IPS-18c (cell line): ENCODE results near the gene KCNT2.

Experiments used
- H3K4me3 ChIP-seq: 2 replicates; pipeline ENCODE4 v1.7.0; 2013; ENCODE audit warnings: low read depth, mild to moderate bottlenecking, low read length, moderate library complexity; ENCODE audit not compliant: insufficient read depth
- H3K9me3 ChIP-seq: one replicate; pipeline ENCODE4 v1.6.1; 2013; ENCODE audit warnings: mild to moderate bottlenecking, low read length, moderate library complexity; ENCODE audit not compliant: control insufficient read depth, insufficient read depth

The KCNT2 gene

DNA sequence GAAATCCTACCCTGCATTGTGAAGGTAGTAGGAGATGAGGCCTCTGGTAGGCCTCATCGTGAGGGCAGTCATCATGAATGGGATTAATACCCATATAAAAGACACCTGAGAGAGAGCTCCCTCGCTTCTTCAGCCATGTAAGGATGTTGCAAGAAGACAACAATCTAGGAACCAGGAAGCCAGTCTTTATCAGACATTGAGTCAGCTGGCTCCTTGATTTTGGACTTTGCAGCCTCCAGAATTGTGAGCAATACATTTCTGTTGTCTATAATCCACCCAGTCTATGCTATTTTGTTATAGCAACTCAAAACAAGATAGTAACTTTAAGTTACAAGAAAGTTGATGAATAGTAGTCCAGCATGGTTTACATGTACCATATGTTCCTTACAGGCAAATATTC, 208.5 kb downstream of the KCNT2 start:
- no peaks in the 10 kb centered on the region for H3K9me3 ChIP-seq
- no peak overlapping the region for H3K4me3 ChIP-seq

DNA sequence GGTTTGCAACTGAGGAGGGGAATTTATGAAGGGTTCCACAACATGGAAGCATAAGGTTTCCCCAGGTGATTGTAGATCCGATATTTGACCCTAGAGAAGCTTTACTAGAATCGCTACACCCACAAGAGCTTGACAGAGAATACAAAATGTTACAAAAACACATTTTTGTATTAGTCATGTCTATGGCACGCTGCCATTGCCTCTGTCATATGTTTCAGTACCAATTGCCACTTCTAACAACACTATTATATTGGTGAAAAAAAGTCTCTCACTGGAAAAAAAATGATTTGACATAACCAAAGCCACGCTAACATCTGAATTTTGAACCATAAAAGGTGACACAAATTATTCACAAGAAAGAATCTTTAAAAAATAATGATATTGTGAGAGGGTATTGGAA, 214.5 kb downstream of the KCNT2 start:
- H3K4me3 ChIP-seq = no peak overlapping the region
- no peaks in the 10 kb centered on the region for H3K9me3 ChIP-seq

DNA sequence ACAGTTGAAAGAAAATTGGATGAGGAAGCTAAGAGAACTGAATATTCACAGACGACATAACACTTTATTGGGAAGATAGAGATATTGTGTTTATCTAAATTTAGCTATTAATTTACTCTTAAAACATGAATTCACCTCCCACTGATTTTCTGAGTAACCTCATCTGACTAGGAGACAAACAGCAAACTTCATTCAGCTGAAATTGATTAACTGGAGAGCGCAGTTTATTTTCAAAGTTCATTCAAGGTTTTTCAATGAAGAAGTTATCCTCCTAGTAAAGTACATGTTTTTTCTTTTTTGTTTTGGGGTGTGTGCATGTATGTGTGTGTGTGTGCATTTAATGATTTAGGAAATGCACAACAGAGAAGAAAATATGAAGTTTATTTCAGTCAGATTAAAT, 215.0 kb downstream of the KCNT2 start:
- H3K4me3 ChIP-seq = no peak overlapping the region
- H3K9me3 ChIP-seq = no peaks in the 10 kb centered on the region

DNA sequence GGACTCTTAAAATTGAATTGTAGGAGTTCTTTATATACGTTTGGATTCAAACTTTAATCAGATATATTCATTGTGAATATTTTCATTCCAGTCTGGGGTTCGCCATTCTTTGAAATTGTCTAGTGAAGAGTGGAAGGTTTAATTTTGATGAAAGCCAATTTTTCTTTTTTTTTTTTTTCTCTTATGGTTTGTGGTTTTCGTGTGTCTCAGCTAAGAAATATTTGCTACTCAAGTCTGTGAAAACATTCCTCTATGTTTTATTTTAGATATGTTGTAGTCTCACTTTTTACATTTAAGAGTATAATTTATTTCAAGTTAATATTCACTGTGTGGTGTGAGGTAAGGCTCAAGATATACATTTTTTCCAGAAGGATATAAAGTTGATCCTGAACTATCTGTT, 220.5 kb downstream of the KCNT2 start:
- no peak overlapping the region for H3K4me3 ChIP-seq
- no peaks in the 10 kb centered on the region for H3K9me3 ChIP-seq

DNA sequence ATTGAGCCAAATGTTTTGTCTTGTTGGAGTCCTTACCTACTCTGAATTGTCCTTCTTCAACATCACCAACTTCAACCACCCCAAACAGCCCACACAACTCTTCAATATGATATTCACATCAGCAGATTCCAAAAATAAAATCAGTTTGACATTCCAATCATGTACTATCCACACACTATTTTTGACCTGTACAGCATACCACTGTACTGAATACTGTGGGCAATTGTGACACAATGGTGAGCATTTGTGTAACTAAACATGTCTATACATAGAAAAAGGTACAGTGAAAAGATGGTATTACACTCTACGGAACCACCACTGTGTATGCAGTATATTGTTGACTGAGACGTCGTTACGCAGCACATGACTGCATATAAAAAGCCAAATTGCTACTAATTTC, 223.1 kb downstream of the KCNT2 start:
- H3K9me3 ChIP-seq = no peaks in the 10 kb centered on the region
- H3K4me3 ChIP-seq = no peak overlapping the region

DNA sequence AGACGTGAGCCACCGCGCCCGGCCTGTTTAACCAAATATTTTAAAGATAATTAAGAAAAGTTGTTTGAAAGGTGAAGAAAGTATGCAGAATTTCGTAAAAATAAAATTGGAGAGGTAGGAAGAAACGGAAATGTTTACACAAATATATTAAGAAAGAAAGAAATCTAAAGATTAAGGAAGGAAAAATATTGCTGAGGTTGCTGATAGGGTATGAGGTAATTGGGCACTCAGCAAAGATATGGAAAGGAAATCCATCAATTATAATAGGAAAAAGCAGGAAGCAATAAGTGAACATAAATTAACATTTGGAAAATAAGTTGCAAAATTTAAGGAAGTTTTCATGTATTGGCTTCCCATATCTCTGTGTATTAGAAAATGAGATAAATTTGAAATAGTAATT, 225.9 kb downstream of the KCNT2 start:
- H3K4me3 ChIP-seq = no peak overlapping the region
- no peaks in the 10 kb centered on the region for H3K9me3 ChIP-seq

DNA sequence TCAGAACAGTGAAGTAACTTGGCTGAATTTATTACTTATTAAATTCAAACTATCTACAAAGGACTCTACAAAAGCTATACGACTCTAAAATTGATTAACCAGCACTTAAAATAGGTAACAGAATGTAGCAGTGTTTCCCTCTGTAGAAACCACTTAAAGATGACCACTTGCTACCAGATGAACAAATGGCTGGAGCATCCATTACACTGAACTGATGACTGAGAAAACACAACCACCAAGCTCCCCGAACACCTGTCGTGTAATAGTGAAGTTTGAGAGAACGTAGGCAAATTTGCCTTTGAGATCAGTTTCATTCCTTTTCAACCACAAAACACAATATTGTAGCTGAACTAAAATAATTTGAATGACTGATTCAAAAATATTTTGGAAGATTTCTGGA, 226.7 kb downstream of the KCNT2 start:
- Histone ChIP-seq H3K4me3 (no peak overlapping the region), H3K9me3 (no peaks in the 10 kb centered on the region)

DNA sequence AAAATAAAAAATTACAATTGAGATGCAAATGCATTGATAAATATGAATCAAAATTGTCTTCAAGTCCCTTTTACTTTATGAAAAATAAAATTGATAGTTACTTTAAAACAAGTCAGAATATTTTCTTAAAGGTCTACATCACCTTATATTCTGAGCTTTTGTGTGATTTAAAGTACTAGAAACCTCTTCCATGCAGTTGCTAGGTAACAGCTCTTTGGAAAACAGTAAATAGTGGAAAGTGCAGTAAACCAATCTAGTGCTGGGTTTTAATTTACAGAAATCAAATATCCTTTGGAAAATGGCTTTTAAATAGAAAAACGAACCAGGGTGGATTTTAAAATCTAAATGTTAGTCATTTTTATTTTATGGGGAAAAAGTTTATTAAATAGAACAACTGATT, 227.9 kb downstream of the KCNT2 start:
- Histone ChIP-seq H3K4me3 (no peak overlapping the region), H3K9me3 (no peaks in the 10 kb centered on the region)

DNA sequence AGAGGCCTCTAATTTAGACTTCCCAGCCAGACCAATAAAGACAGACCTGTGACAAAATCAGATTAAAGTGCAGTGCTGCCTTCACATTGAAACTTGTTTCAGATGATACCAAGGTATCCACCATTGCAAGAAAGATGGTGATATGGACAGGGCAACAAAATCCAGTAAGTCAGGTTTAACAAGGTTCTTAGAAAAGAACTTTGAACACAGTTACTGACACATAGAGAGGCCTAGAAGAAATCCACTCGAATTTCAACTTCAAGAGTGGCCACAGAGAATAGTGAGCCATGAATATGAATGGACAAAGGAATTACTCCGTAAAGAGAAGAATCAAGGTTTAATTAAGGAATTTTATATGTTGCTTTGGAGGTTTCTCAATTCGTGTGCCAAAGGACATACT, 230.4 kb downstream of the KCNT2 start:
- H3K9me3 ChIP-seq = no peaks in the 10 kb centered on the region
- H3K4me3 ChIP-seq = no peak overlapping the region

DNA sequence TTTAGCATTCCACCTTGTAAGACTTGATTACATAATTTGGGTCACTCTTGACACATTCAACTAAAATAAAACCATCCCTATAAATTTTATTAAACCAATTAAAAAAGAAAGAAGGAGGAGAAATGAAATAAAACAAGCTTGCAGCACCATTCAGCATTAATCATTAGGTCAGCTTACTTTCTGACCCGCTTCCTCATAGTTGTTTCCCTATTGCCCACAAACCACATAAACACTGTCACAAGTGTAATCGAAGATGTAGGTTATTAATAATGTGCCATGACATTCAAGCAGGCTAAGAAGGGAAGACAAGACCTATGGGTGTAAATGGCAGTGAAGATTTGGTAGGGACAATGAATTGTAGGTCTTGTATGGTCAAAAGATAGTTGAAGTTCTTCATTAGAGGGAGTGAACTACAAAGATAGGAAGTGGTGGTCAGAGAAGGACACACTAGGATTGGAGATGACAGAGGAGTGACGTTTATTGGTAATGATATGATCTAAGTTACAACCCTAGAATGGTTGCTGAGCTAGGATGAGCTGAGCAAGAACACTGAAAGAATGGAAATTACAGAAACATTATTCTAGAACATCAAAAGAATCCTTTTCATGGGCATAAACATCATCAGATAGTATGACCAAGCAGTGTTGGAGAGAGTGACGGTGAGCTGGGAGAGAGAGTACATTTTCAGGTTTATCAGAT, 231.5 kb downstream of the KCNT2 start:
- H3K4me3 ChIP-seq = no peak overlapping the region
- no peaks in the 10 kb centered on the region for H3K9me3 ChIP-seq

DNA sequence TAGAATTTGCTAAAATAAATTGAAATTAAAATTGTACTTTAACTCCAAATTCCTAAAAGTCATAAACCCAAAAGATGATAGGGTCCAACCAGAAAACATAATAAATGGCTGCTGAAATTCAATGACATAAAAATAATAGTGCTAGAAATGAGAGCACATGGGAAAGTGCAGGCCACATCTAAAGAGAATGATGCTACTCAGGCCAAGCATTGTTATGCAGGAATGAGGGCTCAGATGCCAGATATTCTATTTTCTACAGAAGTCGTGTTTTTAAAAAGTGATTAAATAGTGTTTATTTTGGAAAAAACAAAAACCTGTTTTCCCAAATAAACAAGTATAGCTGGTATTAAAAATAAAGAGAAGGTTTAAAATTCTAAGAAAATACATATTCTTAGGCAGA, 234.4 kb downstream of the KCNT2 start:
- H3K9me3 ChIP-seq = no peaks in the 10 kb centered on the region
- H3K4me3 ChIP-seq = no peak overlapping the region

DNA sequence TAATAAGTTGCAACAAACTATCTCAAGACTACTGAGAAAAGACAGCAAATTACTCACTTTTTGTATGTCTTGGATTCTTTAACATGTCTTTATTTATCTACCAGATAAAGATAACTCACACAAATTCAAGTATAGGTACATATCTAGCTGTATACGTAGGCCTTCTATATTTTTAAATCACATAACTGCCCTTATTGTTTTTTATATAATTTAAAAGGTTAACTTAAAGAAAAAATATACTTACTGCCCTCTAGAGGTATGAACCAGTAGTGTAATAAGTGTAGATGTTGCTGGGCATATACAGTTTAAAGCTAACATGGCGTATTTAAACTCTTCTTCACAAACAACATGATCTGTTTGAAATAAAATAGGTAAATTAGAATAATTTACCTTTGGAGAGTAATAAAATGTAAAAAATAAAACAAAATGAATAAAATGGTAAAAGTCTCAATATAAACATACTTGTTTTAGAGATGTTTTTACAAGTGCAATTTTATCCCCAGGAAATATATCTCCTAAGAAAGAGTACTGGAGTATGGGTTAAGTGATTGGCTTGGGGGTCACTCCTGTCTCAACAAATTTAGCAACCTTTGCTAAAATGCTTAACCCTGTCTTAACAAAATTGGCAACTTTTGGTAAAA, 235.2 kb downstream of the KCNT2 start:
- no peak overlapping the region for H3K4me3 ChIP-seq
- no peaks in the 10 kb centered on the region for H3K9me3 ChIP-seq

DNA sequence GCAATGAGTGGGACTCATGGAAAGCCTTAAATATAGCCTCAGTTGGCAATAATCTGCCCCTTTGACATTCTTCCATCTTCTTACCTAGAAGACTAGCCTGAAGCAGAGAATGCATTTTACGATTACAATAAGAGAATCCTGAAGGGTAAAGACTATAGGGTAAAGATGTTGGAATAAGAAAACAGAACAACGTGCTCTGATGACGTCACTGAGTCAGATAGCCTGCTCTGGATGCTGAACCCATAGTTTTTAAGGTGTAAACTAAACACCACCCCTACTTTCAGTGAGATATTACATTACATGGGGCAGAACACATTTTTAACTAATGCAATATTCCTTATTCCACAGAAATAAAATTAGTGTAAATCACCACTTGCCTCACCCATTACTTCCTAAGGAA, 240.4 kb downstream of the KCNT2 start:
- no peak overlapping the region for H3K4me3 ChIP-seq
- no peaks in the 10 kb centered on the region for H3K9me3 ChIP-seq

DNA sequence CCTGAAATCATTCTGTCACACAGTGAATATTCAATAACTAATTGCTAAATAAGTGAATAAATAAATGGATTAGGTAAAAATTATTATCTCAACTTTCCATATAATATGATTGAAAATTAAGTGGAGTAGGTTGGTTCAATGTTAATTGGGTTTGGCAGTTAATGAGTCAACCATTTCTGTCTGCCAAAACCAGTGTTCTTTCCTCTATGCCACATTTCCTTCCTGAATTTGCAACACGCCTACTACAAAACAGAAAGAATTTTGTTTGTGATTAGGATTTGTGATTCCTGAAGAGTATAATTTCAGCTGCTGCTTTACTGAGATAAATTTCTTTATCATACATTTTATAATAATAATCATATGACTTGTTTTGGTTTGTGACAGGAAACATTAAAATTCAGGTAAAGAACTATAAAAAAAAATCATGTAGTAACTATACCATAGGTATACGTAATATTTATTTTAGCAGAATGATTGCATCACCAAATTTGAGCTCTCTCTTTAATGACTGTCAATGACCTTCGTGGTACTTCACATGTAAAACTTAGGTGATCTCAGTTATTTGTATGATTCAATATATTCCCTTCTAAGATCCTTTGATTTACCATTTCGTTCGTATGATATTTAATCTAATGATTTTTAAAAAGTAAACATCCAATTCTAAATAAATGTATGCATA, 241.3 kb downstream of the KCNT2 start:
- Histone ChIP-seq H3K4me3 (no peak overlapping the region), H3K9me3 (no peaks in the 10 kb centered on the region)

DNA sequence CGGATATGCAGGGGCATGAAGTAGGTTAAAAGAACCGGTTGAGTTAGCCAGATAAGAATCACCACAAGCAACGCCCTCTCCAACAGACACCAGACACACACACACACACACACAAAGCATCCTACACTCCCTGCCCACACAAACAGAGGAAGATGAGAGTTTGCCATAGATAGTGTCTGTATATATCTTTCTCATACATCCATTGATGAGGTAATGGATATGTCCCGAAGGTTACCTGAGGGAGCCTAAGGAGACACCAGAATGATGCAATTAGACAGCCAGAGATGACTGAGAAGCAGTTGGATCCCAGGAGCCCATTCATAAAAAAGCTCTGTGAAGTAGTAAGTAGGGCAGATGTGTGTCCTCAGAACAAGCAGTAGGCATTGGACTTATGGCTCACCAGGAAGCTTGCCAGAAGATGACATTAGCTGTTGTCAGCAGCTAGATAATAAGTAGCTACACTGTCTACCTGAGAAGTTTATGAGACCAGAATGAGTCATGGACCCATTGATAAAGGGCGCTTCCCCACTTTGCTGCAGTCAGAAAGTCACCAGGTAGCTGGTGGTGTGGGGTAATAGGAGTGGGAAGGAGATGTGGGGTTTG, 247.0 kb downstream of the KCNT2 start:
- H3K9me3 ChIP-seq = no peaks in the 10 kb centered on the region
- H3K4me3 ChIP-seq = no peak overlapping the region

DNA sequence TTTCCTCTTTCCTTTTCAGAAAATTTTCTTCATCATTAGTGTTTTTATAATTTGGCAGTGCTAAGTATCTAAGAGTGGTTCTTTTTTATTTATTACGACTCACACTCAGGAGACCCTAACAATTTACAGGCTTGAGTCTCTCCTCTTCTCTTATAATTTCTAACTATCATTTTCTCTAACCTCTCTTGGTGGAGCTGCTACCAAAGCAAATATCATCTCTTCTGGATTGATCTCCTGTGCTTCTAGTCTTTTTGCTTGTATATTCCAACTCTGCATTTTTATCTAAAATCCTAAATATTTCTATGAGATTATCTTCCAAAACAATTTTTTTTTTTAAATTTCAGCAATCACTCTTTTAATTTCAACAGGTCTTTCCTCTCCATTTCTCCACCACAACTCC, 250.3 kb downstream of the KCNT2 start:
- no peak overlapping the region for H3K4me3 ChIP-seq
- no peaks in the 10 kb centered on the region for H3K9me3 ChIP-seq

DNA sequence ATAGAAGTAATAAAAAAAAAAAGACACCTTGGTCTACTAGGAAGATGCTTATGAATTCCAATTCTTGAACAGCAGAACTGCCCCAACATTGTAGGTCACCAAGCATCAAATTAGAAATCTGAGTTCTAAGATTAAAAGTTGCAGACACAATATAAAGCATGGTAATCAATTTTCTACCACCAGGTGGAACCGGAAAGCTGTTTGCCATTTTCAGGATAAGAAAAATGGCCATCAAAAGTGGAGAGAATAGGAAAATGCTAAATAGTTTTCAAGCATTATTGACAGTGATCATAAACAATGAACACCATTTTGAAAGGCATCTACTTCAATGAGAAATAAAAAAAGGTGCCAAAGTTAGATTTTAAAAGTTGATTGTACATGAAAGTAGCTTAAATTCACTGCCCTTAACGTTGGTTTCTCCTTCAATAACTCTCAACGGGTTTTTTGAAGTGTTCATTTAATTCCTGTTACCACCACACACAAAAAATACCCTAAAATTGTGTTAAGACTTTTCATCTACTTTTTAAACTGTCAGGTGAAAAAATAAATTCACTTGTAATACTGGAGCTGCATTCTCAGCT, 252.9 kb downstream of the KCNT2 start:
- no peaks in the 10 kb centered on the region for H3K9me3 ChIP-seq
- H3K4me3 ChIP-seq = no peak overlapping the region

DNA sequence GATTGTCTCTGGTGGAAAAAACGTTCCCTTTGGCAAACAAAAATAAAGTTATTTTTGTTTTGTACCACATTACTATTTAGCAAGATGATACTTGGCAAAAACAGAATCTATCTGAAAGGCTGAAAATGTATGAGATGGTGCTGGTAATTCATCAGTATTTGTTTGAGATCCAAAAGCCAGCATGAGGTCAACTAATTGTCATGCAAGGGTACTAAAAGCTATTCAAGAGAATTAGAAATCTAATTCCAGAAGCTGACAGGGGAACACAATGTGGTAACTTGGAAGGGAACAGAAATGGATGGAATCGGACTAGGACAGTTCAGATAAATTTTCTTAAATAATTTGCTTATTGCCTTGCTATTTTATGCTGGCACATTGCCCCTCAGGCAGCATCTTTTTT, 263.8 kb downstream of the KCNT2 start:
- Histone ChIP-seq H3K9me3 (no peaks in the 10 kb centered on the region), H3K4me3 (no peak overlapping the region)
